RWPE1 (cell line): ENCODE results near the gene COG2.

Experiments
- CTCF ChIA-PET: fragments of 350-600 bp; sonication (Branson Sonifier 250); formaldehyde crosslinking; extraction: SDS; loops from one replicate; lab custom pipeline; 2021; lab: Yijun Ruan, JAX
- POLR2A ChIA-PET: fragments of 400-600 bp; formaldehyde crosslinking; extraction: SDS; loops from one replicate; lab custom pipeline; 2020; ENCODE audit warnings: antibody characterized with exemption; ENCODE audit not compliant: low non-redundant PET; lab: Yijun Ruan, JAX
- DNase-seq: peaks from one replicate; pipeline ENCODE4 v3.0.0; 2012; ENCODE audit warnings: low spot score
- H3K27ac ChIP-seq: fragments of 450-650 bp; 2 replicates; pipeline ENCODE4 v1.5.1; 2017
- TF ChIP-seq, protein P1 (sequence below): fragments of 450-650 bp; conservative IDR thresholded peaks from 2 replicates; pipeline ENCODE4 v1.5.1; 2017; ENCODE audit warnings: low read depth, mild to moderate bottlenecking

Gene COG2

DNA sequence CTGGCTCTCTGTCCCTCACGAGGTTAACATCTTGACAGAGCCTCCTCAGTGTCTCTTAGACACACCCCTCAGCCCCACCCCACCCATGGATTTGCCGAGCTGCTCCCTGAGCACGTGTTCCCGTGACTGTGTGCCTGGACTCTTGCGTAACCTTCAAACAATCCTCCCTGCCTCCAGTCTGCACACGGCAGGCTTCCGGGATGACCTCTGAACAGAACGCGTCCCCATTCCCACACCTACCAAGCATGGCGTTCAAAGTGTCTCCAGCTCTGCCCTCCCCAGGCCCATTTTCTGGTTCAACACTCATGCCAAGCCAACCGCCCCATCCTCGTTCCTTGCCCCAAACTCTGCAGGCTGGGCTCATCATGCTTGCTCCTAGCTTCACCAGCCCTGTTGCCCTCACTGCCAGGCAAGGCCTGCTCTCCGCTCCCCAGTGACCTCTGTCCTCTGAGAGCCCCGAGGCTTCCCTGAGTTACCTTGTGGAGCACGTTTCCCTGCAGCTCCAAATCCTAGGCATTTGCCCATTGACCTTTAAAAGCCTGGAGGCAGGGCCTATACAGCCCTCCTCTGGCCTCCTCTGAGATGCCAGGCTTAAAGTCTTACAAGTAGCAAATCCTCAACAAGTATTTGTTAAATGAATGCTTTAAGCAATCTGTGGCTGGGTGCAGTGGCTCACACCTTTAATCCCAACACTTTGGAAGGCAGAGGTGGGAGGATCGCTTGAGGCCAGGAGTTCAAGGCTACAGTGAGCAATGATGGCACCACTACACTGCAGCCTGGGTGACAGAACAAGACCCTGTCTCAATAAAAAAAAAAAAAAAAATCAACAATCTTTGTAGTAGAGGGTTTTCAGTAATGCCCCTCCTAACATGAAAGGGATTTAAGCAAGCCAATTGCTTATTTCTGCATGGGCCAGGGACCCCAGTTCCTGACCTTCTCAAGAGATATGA is 66.6 kb downstream of the COG2 start:
- DNase-seq = peak; percentile 37
- POLR2A ChIA-PET = no interaction called here
- H3K27ac ChIP-seq = no peak overlapping the region
- CTCF ChIA-PET = interaction anchor here (0.5 kb wide), 1 partner anchor 631 kb away, joined by 4 read pairs; no protein-coding TSS in a partner anchor
- TF ChIP-seq, protein P1, sequence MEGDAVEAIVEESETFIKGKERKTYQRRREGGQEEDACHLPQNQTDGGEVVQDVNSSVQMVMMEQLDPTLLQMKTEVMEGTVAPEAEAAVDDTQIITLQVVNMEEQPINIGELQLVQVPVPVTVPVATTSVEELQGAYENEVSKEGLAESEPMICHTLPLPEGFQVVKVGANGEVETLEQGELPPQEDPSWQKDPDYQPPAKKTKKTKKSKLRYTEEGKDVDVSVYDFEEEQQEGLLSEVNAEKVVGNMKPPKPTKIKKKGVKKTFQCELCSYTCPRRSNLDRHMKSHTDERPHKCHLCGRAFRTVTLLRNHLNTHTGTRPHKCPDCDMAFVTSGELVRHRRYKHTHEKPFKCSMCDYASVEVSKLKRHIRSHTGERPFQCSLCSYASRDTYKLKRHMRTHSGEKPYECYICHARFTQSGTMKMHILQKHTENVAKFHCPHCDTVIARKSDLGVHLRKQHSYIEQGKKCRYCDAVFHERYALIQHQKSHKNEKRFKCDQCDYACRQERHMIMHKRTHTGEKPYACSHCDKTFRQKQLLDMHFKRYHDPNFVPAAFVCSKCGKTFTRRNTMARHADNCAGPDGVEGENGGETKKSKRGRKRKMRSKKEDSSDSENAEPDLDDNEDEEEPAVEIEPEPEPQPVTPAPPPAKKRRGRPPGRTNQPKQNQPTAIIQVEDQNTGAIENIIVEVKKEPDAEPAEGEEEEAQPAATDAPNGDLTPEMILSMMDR = no peak

DNA sequence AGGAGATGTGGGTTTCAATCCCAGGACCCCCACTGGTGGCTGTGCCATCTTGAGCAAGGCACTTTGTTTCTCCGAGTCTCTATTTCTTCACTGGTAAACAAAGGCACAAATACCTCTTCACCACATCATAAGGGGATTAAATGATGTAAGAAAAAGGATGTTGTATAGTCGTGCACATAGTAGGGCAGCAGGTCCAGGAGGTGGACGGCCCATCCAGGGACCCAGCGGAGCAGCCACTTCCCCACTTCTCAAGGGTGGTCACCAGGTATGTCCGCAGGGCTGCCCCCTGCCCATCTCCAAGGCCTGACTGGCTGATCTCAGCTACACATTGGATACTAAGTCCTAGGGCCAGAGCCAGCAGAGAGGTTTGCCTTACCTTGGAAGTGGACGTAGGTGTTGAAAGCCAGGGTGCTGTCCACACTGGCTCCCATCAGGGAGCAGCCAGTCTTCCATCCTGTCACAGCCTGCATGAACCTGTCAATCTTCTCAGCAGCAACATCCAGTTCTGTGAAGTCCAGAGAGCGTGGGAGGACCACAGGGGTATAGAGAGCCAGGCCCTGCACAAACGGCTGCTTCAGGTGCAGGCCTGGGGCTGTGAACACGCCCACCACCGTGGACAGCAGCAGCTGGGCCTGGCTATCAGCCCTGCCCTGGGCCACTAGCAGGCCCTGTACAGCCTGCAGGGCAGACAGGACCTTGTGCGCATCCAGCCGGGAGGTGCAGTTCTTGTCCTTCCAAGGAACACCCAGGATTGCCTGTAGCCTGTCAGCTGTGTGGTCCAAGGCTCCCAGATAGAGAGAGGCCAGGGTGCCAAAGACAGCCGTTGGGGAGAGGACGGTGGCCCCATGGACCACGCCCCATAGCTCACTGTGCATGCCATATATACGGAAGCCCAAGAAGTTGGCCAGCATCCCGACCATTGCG is 67.6 kb downstream of the COG2 start:
- ChIA-PET CTCF (no interaction called here), POLR2A (no interaction called here)
- TF ChIP-seq, protein P1 = no peak

DNA sequence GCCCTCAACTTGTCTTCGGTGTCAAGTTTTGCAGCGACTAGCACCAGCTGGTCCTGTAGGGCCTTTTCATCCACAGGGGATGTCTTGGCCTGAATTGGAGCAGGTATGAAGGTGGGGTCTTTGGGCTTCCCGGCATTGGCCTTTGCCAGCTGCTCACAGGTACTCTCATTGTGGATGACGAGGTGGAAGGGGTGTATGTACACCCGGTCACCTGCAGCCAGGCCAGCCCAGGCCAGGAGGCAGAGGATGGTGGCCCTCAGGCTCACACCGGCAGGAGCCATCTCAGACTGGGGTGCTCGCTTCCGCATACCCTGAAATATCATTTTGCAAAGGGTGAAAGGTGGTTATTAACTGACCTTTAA is 68.2 kb downstream of the COG2 start:
- CTCF ChIA-PET = no interaction called here
- TF ChIP-seq, protein P1 = no peak
- no peak for DNase-seq
- POLR2A ChIA-PET = no interaction called here
- no peak overlapping the region for H3K27ac ChIP-seq

More for the DNA sequence above, 67.6 kb downstream of the COG2 start:
- no peak for DNase-seq
- H3K27ac ChIP-seq = no peak overlapping the region

GRCh38 chr1:230711245-230711644 is 69.0 kb downstream of the COG2 start:
- TF ChIP-seq, protein P1 = no peak
- DNase-seq = no peak
- CTCF ChIA-PET = no interaction called here
- no peak overlapping the region for H3K27ac ChIP-seq
- POLR2A ChIA-PET = no interaction called here

- no peak for DNase-seq
- H3K27ac ChIP-seq = no peak overlapping the region
- ChIA-PET POLR2A (no interaction called here), CTCF (no interaction called here)
- TF ChIP-seq, protein P1 = no peak
These were observed 70.2 kb downstream of the COG2 start for GRCh38 chr1:230712470-230712942.

DNA sequence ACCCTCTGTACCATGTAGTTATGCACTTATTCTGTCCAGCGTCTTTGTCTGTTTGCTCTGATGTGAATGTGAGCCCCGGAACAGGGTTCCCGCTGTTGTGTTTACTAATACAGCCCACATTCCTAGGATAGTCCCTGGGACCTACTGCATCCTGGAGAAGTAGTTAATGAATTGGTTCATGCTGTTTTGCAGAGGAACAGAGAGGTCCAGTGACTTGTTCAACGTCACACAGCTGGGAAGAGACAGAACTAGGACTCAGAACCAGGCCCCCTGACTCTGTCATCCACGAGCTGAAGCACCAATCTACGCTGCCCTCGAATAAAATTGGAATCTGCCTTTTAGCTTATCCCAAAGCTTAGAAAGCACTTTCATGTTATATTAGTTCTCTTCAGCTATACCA is 70.9 kb downstream of the COG2 start:
- ChIA-PET POLR2A (no interaction called here), CTCF (no interaction called here)
- H3K27ac ChIP-seq = no peak overlapping the region
- DNase-seq = no peak
- TF ChIP-seq, protein P1 = no peak
